WERI-Rb-1 (cell line): ENCODE results near the gene CEACAM19.

Experiments used
- DNase-seq: peaks from one replicate; pipeline ENCODE4 v3.0.0-alpha.2; 2020
- H3K27ac ChIP-seq: fragments of 250-450 bp; sonication (Bioruptor Pico); 2 replicates; pipeline ENCODE4 v1.5.1; 2020; ENCODE audit warnings: mild to moderate bottlenecking, moderate library complexity
- H3K27me3 ChIP-seq: fragments of 250-450 bp; sonication (Bioruptor Pico); 2 replicates; pipeline ENCODE4 v1.5.1; 2021; ENCODE audit warnings: mild to moderate bottlenecking, low read depth, moderate library complexity; ENCODE audit not compliant: insufficient read depth, severe bottlenecking
- H3K36me3 ChIP-seq: fragments of 250-450 bp; sonication (Bioruptor Pico); 2 replicates; pipeline ENCODE4 v1.5.1; 2020; ENCODE audit warnings: mild to moderate bottlenecking, moderate library complexity
- H3K4me3 ChIP-seq: 2 replicates; pipeline ENCODE4 v1.5.1; 2011; ENCODE audit warnings: low read depth, mild to moderate bottlenecking, control low read depth, low read length
- H3K9me3 ChIP-seq: fragments of 250-450 bp; sonication (Bioruptor Pico); 2 replicates; pipeline ENCODE4 v1.5.1; 2021; ENCODE audit warnings: mild to moderate bottlenecking, moderate library complexity; ENCODE audit not compliant: severe bottlenecking
- CTCF ChIP-seq: IDR thresholded peaks from 2 replicates; pipeline ENCODE4 v1.5.1; 2011; ENCODE audit warnings: low read depth, mild to moderate bottlenecking, control low read depth, inconsistent platforms, low read length

Gene CEACAM19

GRCh38 chr19:44702551-44703176 is 31.4 kb downstream of the CEACAM19 start:
- TF ChIP-seq CTCF = no peak
- no peak for DNase-seq
- Histone ChIP-seq H3K27me3 (no peaks in the 10 kb centered on the region), H3K9me3 (no peaks in the 10 kb centered on the region), H3K27ac (no peak overlapping the region), H3K36me3 (no peaks in the 10 kb centered on the region), H3K4me3 (no peak overlapping the region)

- H3K27me3 ChIP-seq = no peaks in the 10 kb centered on the region
- H3K36me3 ChIP-seq = no peaks in the 10 kb centered on the region
- TF ChIP-seq CTCF = no peak
- H3K4me3 ChIP-seq = no peak overlapping the region
- H3K27ac ChIP-seq = no peak overlapping the region
- no peak for DNase-seq
- H3K9me3 ChIP-seq = no peaks in the 10 kb centered on the region
Observed at GRCh38 chr19:44703336-44704078, 32.2 kb downstream of the CEACAM19 start.

DNA sequence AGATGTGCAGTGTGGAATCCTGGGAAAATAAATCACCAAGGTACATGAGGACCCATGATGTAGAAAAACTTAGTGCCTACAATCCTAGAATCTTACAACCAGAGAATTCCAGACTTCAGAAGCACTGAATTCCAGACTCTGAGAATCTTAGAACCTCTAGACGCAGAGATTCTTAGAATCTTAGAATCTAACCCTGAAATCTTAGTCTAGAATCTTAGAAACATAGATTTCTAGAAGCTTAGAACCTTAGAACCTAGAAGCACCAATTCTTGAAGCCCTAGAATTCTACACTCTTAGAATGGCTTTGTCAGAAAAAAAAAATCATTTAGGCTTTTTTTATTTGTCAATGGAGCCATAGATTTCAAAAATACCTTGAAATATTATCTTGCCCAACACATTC is 33.7 kb downstream of the CEACAM19 start:
- no peak for DNase-seq
- H3K36me3 ChIP-seq = no peaks in the 10 kb centered on the region
- no peaks in the 10 kb centered on the region for H3K9me3 ChIP-seq
- H3K4me3 ChIP-seq = no peak overlapping the region
- TF ChIP-seq CTCF = no peak
- H3K27ac ChIP-seq = no peak overlapping the region
- no peaks in the 10 kb centered on the region for H3K27me3 ChIP-seq

DNA sequence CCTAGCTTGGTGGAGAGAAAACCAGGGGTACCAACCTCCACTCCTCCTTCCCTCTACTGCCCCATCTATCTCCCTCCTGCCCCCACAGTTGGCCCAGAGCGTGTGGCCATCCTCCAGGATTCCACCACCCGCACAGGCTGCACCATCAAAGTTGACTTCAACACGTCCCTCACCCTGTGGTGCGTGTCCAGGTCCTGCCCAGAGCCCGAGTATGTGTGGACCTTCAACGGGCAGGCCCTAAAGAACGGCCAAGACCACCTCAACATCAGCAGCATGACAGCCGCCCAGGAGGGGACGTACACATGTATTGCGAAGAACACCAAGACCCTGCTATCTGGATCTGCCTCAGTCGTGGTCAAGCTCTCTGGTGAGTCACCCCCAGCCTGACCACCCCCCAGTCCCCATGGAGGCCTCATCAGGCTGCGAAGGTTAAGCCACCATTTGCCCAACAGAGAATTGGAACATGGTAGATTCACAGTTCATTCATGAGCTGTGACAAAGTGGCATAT is 34.3 kb downstream of the CEACAM19 start:
- no peak for TF ChIP-seq CTCF
- no peak for DNase-seq
- no peaks in the 10 kb centered on the region for H3K27me3 ChIP-seq
- H3K9me3 ChIP-seq = no peaks in the 10 kb centered on the region
- no peaks in the 10 kb centered on the region for H3K36me3 ChIP-seq
- no peak overlapping the region for H3K27ac ChIP-seq
- H3K4me3 ChIP-seq = no peak overlapping the region

GRCh38 chr19:44706506-44707236 is 35.4 kb downstream of the CEACAM19 start:
- Histone ChIP-seq H3K27me3 (no peaks in the 10 kb centered on the region), H3K27ac (no peak overlapping the region), H3K4me3 (no peak overlapping the region), H3K9me3 (no peaks in the 10 kb centered on the region), H3K36me3 (no peaks in the 10 kb centered on the region)
- no peak for TF ChIP-seq CTCF
- no peak for DNase-seq
